NCI-H226 (cell line): Measurements from ENCODE around the gene BRIX1.
A peak's percentile ranks its signal among the peaks of the same experiment; 100 is the strongest.

Experiments used
- DNase-seq: peaks from one replicate; pipeline ENCODE4 v3.0.0-alpha.2; 2015

BRIX1 gene

GRCh38 chr5:34915139-34915855, at the start of gene BRIX1, which contains the start of gene RAD1:
Gene BRIX1, plus strand, starts transcription at chr5:34915711. Its CDS starts 28 bp downstream, at chr5:34915739.
Gene RAD1, minus strand, starts transcription at chr5:34915504. Its CDS starts 612 bp downstream, at chr5:34914892.
- peak; percentile 98 for DNase-seq

GRCh38 chr5:34866989-34867471, 48.5 kb upstream of the BRIX1 start:
- no peak for DNase-seq

- DNase-seq = no peak
These were observed 47.9 kb upstream of the BRIX1 start for GRCh38 chr5:34867660-34868059.

- no peak for DNase-seq
These were observed 46.7 kb upstream of the BRIX1 start for GRCh38 chr5:34868791-34869190.

GRCh38 chr5:34869256-34869655, 46.3 kb upstream of the BRIX1 start:
- no peak for DNase-seq

- DNase-seq = no peak
These were observed 45.1 kb upstream of the BRIX1 start for GRCh38 chr5:34870382-34870781.

GRCh38 chr5:34876275-34876674, 39.2 kb upstream of the BRIX1 start:
- no peak for DNase-seq

- DNase-seq = no peak
These were observed 34.3 kb upstream of the BRIX1 start for GRCh38 chr5:34881246-34881645.

GRCh38 chr5:34886392-34887119, 29.0 kb upstream of the BRIX1 start:
- DNase-seq = no peak

- no peak for DNase-seq
These were observed 26.1 kb upstream of the BRIX1 start for GRCh38 chr5:34889394-34889793.

GRCh38 chr5:34891981-34892380, 23.5 kb upstream of the BRIX1 start:
- DNase-seq = no peak

GRCh38 chr5:34892414-34892813, 23.1 kb upstream of the BRIX1 start:
- DNase-seq = no peak

GRCh38 chr5:34894716-34895115, 20.8 kb upstream of the BRIX1 start:
- no peak for DNase-seq

GRCh38 chr5:34895641-34896419, 19.7 kb upstream of the BRIX1 start:
- peak; percentile 17 for DNase-seq

- DNase-seq = peak; percentile 10
These were observed 17.9 kb upstream of the BRIX1 start for GRCh38 chr5:34897646-34898045.

- peak; percentile 24 for DNase-seq
These were observed 17.1 kb upstream of the BRIX1 start for GRCh38 chr5:34898258-34898895.

- no peak for DNase-seq
These were observed 16.4 kb upstream of the BRIX1 start for GRCh38 chr5:34899066-34899465.

GRCh38 chr5:34900652-34901051, 14.9 kb upstream of the BRIX1 start:
- no peak for DNase-seq

- DNase-seq = no peak
These were observed 12.3 kb upstream of the BRIX1 start for GRCh38 chr5:34903260-34903659.

GRCh38 chr5:34905564-34905963, 9.9 kb upstream of the BRIX1 start:
- no peak for DNase-seq

GRCh38 chr5:34913072-34913471, 2.4 kb upstream of the BRIX1 start:
- no peak for DNase-seq

GRCh38 chr5:34914671-34915138, 806 bp upstream of the BRIX1 start:
- peak; percentile 26 for DNase-seq

- DNase-seq = no peak
These were observed 313 bp downstream of the BRIX1 start for GRCh38 chr5:34915856-34916192.
